SK-N-SH (cell line): ENCODE measurements around the gene ASCC3.
"Not testable (repeated sequence)": the region's sequence is repeated elsewhere in the genome, so short reads cannot be mapped to it uniquely, and the experiment has no call there.

ENCODE experiments used
- CHD2 ChIP-seq: fragments of 150-350 bp; IDR thresholded peaks from 2 replicates; pipeline ENCODE4 v1.6.1; 2018; ENCODE audit warnings: low read length; ENCODE audit not compliant: partially characterized antibody
- EP300 ChIP-seq, 2 experiments: IDR thresholded peaks; 2 replicates each; pipeline versions ENCODE4 v1.4.0 to v1.6.1; 2012; ENCODE audit warnings: borderline replicate concordance in 1 of 2, low read depth in 1 of 2, low read length in 1 of 2
- GATA2 ChIP-seq: sonication (generic); formaldehyde crosslinking; IDR thresholded peaks from 2 replicates; pipeline ENCODE4 v1.5.0; 2020; ENCODE audit warnings: mild to moderate bottlenecking, missing genetic modification reagents
- NRF1 ChIP-seq: IDR thresholded peaks from 2 replicates; pipeline ENCODE4 v1.6.1; 2012; ENCODE audit warnings: low read depth, mild to moderate bottlenecking, low read length
- POLR2AphosphoS5 ChIP-seq: IDR thresholded peaks from 2 replicates; pipeline ENCODE4 v1.6.1; 2012; ENCODE audit warnings: low read depth, low read length
- RXRA ChIP-seq: IDR thresholded peaks from 2 replicates; pipeline ENCODE4 v1.4.0; 2012; ENCODE audit warnings: low read depth, mild to moderate bottlenecking, borderline replicate concordance
- SMC3 ChIP-seq: IDR thresholded peaks from 2 replicates; pipeline ENCODE4 v1.6.1; 2012; ENCODE audit warnings: low read depth, low read length, improper control_type of control experiment
- TAF1 ChIP-seq: IDR thresholded peaks from 2 replicates; pipeline ENCODE4 v1.6.1; 2012; ENCODE audit warnings: low read depth, mild to moderate bottlenecking, low read length, moderate library complexity, borderline replicate concordance
- TEAD4 ChIP-seq: IDR thresholded peaks from 2 replicates; pipeline ENCODE4 v1.4.0; 2012; ENCODE audit warnings: mild to moderate bottlenecking, borderline replicate concordance; ENCODE audit not compliant: insufficient read depth
- TF ChIP-seq, protein P1 (sequence below): fragments of 200-600 bp; sonication (generic); IDR thresholded peaks from 2 replicates; pipeline ENCODE4 v1.6.1; 2017; ENCODE audit warnings: antibody characterized with exemption, mild to moderate bottlenecking, moderate library complexity
- TF ChIP-seq, protein P2 (sequence below): IDR thresholded peaks from 2 replicates; pipeline ENCODE4 v1.4.0; 2012; ENCODE audit warnings: low read depth, borderline replicate concordance

GRCh38 chr6:100641147-100641546 lies 240.0 kb downstream of the ASCC3 start:
- TF ChIP-seq, protein P1, sequence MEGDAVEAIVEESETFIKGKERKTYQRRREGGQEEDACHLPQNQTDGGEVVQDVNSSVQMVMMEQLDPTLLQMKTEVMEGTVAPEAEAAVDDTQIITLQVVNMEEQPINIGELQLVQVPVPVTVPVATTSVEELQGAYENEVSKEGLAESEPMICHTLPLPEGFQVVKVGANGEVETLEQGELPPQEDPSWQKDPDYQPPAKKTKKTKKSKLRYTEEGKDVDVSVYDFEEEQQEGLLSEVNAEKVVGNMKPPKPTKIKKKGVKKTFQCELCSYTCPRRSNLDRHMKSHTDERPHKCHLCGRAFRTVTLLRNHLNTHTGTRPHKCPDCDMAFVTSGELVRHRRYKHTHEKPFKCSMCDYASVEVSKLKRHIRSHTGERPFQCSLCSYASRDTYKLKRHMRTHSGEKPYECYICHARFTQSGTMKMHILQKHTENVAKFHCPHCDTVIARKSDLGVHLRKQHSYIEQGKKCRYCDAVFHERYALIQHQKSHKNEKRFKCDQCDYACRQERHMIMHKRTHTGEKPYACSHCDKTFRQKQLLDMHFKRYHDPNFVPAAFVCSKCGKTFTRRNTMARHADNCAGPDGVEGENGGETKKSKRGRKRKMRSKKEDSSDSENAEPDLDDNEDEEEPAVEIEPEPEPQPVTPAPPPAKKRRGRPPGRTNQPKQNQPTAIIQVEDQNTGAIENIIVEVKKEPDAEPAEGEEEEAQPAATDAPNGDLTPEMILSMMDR: not testable (repeated sequence)
- not testable (repeated sequence) for TF ChIP-seq SMC3; POLR2AphosphoS5; EP300 (IDR thresholded peaks at IDR 0.05; ENCODE audit: borderline replicate concordance in 1 of 2, low read depth in 1 of 2, low read length in 1 of 2); NRF1; GATA2 (CRISPR knock-in tag); RXRA; TAF1; TEAD4; CHD2
- TF ChIP-seq, protein P2, sequence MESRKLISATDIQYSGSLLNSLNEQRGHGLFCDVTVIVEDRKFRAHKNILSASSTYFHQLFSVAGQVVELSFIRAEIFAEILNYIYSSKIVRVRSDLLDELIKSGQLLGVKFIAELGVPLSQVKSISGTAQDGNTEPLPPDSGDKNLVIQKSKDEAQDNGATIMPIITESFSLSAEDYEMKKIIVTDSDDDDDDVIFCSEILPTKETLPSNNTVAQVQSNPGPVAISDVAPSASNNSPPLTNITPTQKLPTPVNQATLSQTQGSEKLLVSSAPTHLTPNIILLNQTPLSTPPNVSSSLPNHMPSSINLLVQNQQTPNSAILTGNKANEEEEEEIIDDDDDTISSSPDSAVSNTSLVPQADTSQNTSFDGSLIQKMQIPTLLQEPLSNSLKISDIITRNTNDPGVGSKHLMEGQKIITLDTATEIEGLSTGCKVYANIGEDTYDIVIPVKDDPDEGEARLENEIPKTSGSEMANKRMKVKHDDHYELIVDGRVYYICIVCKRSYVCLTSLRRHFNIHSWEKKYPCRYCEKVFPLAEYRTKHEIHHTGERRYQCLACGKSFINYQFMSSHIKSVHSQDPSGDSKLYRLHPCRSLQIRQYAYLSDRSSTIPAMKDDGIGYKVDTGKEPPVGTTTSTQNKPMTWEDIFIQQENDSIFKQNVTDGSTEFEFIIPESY: not testable (repeated sequence)
